ENCODE measurements around the gene PPP1CC.
A peak's percentile ranks its signal among the peaks of the same experiment; 100 is the strongest.

Gene PPP1CC

DNA sequence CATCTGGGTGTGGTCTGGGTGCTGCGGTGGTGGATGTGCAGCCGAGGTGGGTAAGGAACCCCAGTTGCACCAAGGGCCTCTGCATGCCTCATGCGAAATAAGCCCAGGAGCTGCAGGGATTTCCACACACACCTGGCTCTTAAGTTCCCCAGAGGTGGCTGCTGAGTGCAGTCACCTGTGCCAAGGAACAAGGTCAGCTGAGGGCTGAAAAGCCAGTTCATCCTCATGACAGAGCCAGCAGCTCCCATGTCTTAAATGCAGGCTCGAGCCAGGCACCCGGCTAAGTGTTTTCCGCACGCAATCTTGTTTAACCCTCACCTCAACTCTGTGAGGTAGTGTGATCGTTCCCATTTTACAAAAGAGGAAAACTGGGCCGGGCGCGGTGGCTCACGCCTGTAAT, 63.5 kb downstream of the PPP1CC start:
- Histone ChIP-seq H3K18ac (ENCODE audit: low read length) (no peak overlapping the region), H3K4ac (ENCODE audit: low read length) (no peak overlapping the region), H3K9ac (ENCODE audit: low read depth, low read length, poor library complexity) (no peak overlapping the region), H2BK120ac (ENCODE audit: low read depth, low read length) (no peak overlapping the region), H3K4me2 (ENCODE audit: insufficient read depth, low read length, poor library complexity, severe bottlenecking) (no peak overlapping the region), H3K4me3 (ENCODE audit: low read length in 2 of 2) (peak overlapping the region in 1 of 2 donors; percentile 6), H3K79me1 (ENCODE audit: low read depth, low read length) (no peaks in the 10 kb centered on the region), H3K23ac (ENCODE audit: low read depth, low read length, poor library complexity) (no peak overlapping the region), H3K9me3 (replicated peaks in 1 of 2; ENCODE audit: control insufficient read depth in 2 of 2, insufficient read depth in 1 of 2, low read depth in 1 of 2, low read length in 2 of 2) (no peaks in the 10 kb centered on the region), H3K27me3 (ENCODE audit: control insufficient read depth in 3 of 3, insufficient read depth in 3 of 3, low read depth in 1 of 3, low read length in 3 of 3) (peaks cover 0 to 3% (median 0%) of the 10 kb centered on the region in 3 experiments), H2BK12ac (ENCODE audit: low read length) (no peak overlapping the region), H2BK5ac (ENCODE audit: low read length) (no peak overlapping the region), H2AFZ (ENCODE audit: low read length) (no peak overlapping the region), H4K8ac (ENCODE audit: low read depth, low read length) (no peak overlapping the region), H3K4me1 (ENCODE audit: control insufficient read depth in 2 of 2, insufficient read depth in 1 of 2, low read depth in 1 of 2, low read length in 2 of 2) (peaks cover 0 to 2% of the 10 kb centered on the region in 2 donors), H3K27ac (replicated peaks; ENCODE audit: low read length) (no peak overlapping the region), H2AK5ac (ENCODE audit: low read depth, low read length) (no peak overlapping the region), H4K91ac (ENCODE audit: low read depth, low read length, poor library complexity) (no peak overlapping the region), H3K36me3 (replicated peaks in 1 of 2; ENCODE audit: control insufficient read depth in 2 of 2, insufficient read depth in 2 of 2, low read length in 2 of 2) (no peaks in the 10 kb centered on the region), H2BK15ac (ENCODE audit: low read length) (no peak overlapping the region), H3K14ac (ENCODE audit: low read length) (no peak overlapping the region)
- no peak for DNase-seq (ENCODE audit: low spot score)
- WGBS, 2 donors (ENCODE audit: extremely low coverage in 2 of 2, insufficient read length in 2 of 2, insufficient replicate concordance in 1 of 2): no CpG with 5 or more reads among the region's 12 CpGs

- Histone ChIP-seq H3K14ac (ENCODE audit: low read length) (no peak overlapping the region), H3K79me1 (ENCODE audit: low read depth, low read length) (no peaks in the 10 kb centered on the region), H2BK12ac (ENCODE audit: low read length) (no peak overlapping the region), H3K9ac (ENCODE audit: low read depth, low read length, poor library complexity) (no peak overlapping the region), H4K8ac (ENCODE audit: low read depth, low read length) (no peak overlapping the region), H3K4me1 (ENCODE audit: control insufficient read depth in 2 of 2, insufficient read depth in 1 of 2, low read depth in 1 of 2, low read length in 2 of 2) (peaks cover 0 to 2% of the 10 kb centered on the region in 2 donors), H3K9me3 (replicated peaks in 1 of 2; ENCODE audit: control insufficient read depth in 2 of 2, insufficient read depth in 1 of 2, low read depth in 1 of 2, low read length in 2 of 2) (no peaks in the 10 kb centered on the region), H2AK5ac (ENCODE audit: low read depth, low read length) (peak overlapping the region; percentile 24), H2AFZ (ENCODE audit: low read length) (no peak overlapping the region), H3K27me3 (ENCODE audit: control insufficient read depth in 3 of 3, insufficient read depth in 3 of 3, low read depth in 1 of 3, low read length in 3 of 3) (peaks cover 0 to 3% (median 0%) of the 10 kb centered on the region in 3 experiments), H3K18ac (ENCODE audit: low read length) (no peak overlapping the region), H2BK5ac (ENCODE audit: low read length) (no peak overlapping the region), H3K4me3 (ENCODE audit: low read length in 2 of 2) (no peak overlapping the region), H3K23ac (ENCODE audit: low read depth, low read length, poor library complexity) (no peak overlapping the region), H4K91ac (ENCODE audit: low read depth, low read length, poor library complexity) (no peak overlapping the region), H3K36me3 (replicated peaks in 1 of 2; ENCODE audit: control insufficient read depth in 2 of 2, insufficient read depth in 2 of 2, low read length in 2 of 2) (no peaks in the 10 kb centered on the region), H3K4me2 (ENCODE audit: insufficient read depth, low read length, poor library complexity, severe bottlenecking) (no peak overlapping the region), H3K27ac (replicated peaks; ENCODE audit: low read length) (no peak overlapping the region), H3K4ac (ENCODE audit: low read length) (no peak overlapping the region), H2BK120ac (ENCODE audit: low read depth, low read length) (no peak overlapping the region), H2BK15ac (ENCODE audit: low read length) (no peak overlapping the region)
- WGBS, 2 donors (ENCODE audit: extremely low coverage in 2 of 2, insufficient read length in 2 of 2, insufficient replicate concordance in 1 of 2): no CpG with 5 or more reads among the region's 4 CpGs
- no peak for DNase-seq (ENCODE audit: low spot score)
Measured at GRCh38 chr12:110677982-110678381, 64.7 kb downstream of the PPP1CC start.

DNA sequence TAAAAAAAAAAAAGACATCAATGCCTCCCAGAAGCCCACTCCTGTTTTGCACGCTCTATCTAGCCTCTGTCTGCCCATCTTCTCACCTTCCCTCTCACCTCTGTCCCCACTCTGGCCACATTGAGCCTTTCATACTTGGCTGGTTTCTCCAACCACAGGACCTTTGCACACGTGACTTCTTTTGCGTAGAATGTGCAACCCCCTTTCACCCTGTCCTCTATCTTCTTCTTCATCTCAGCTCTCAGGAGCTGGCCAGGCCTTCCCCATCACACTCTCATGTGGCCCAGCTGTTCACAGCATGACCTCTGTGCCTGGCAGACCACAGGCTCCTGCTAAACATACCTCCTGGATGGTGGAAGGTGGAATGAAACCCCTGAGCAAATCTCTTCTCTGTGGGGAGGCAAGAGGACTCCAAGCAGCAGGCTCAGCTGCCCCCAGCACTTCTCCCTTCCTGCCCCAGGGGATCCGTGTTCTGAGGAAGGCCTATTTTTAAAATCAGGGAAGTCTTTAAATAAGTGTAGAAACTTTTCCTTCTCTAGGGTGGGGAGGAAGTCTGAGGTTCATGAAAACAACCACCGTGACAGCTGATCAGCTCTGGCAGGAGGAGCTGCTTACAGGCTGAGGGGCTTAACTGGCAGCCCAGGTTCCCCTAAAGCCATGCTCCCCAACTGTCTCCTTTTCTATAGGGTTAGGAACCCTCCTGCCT, 65.3 kb downstream of the PPP1CC start:
- Histone ChIP-seq H3K9ac (ENCODE audit: low read depth, low read length, poor library complexity) (no peak overlapping the region), H3K4ac (ENCODE audit: low read length) (no peak overlapping the region), H3K23ac (ENCODE audit: low read depth, low read length, poor library complexity) (peak overlapping the region; percentile 71), H2BK12ac (ENCODE audit: low read length) (no peak overlapping the region), H3K4me3 (ENCODE audit: low read length in 2 of 2) (no peak overlapping the region), H2BK5ac (ENCODE audit: low read length) (no peak overlapping the region), H3K9me3 (replicated peaks in 1 of 2; ENCODE audit: control insufficient read depth in 2 of 2, insufficient read depth in 1 of 2, low read depth in 1 of 2, low read length in 2 of 2) (no peaks in the 10 kb centered on the region), H3K27ac (replicated peaks; ENCODE audit: low read length) (no peak overlapping the region), H3K18ac (ENCODE audit: low read length) (no peak overlapping the region), H3K79me1 (ENCODE audit: low read depth, low read length) (no peaks in the 10 kb centered on the region), H4K8ac (ENCODE audit: low read depth, low read length) (no peak overlapping the region), H2BK120ac (ENCODE audit: low read depth, low read length) (no peak overlapping the region), H3K4me1 (ENCODE audit: control insufficient read depth in 2 of 2, insufficient read depth in 1 of 2, low read depth in 1 of 2, low read length in 2 of 2) (peaks cover 0 to 2% of the 10 kb centered on the region in 2 donors), H2BK15ac (ENCODE audit: low read length) (no peak overlapping the region), H3K27me3 (ENCODE audit: control insufficient read depth in 3 of 3, insufficient read depth in 3 of 3, low read depth in 1 of 3, low read length in 3 of 3) (peaks cover 0 to 3% (median 0%) of the 10 kb centered on the region in 3 experiments), H4K91ac (ENCODE audit: low read depth, low read length, poor library complexity) (no peak overlapping the region), H3K14ac (ENCODE audit: low read length) (no peak overlapping the region), H3K4me2 (ENCODE audit: insufficient read depth, low read length, poor library complexity, severe bottlenecking) (no peak overlapping the region), H2AK5ac (ENCODE audit: low read depth, low read length) (peak overlapping the region; percentile 24), H3K36me3 (replicated peaks in 1 of 2; ENCODE audit: control insufficient read depth in 2 of 2, insufficient read depth in 2 of 2, low read length in 2 of 2) (no peaks in the 10 kb centered on the region), H2AFZ (ENCODE audit: low read length) (no peak overlapping the region)
- DNase-seq (ENCODE audit: low spot score): no peak
- WGBS, 2 donors (ENCODE audit: extremely low coverage in 2 of 2, insufficient read length in 2 of 2, insufficient replicate concordance in 1 of 2): no CpG with 5 or more reads among the region's 5 CpGs

DNA sequence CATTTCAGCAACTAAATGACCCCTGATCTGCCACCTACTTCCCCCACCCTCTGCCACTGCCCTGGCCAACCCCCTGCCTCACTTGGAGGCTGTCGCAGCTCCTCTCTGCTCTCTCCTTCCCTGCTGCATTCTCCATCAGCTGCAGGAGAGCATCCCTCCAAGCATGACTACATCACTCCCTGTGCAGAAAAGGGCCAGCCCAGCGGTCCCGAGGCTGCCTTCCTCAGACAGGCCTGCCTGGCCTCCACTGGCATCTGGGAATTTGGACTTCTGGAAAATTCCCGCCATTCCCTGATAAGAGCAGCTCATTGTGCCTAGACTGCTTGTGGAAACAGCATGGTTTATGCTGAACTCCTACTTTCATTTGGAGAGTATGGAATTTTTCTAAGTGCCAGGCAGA, 66.5 kb downstream of the PPP1CC start:
- H3K79me1 ChIP-seq (ENCODE audit: low read depth, low read length): no peaks in the 10 kb centered on the region
- H4K8ac ChIP-seq (ENCODE audit: low read depth, low read length): no peak overlapping the region
- no peak overlapping the region for H3K4me2 ChIP-seq (ENCODE audit: insufficient read depth, low read length, poor library complexity, severe bottlenecking)
- H2BK120ac ChIP-seq (ENCODE audit: low read depth, low read length): no peak overlapping the region
- no peaks in the 10 kb centered on the region for H3K27me3 ChIP-seq (ENCODE audit: control insufficient read depth in 3 of 3, insufficient read depth in 3 of 3, low read depth in 1 of 3, low read length in 3 of 3)
- no peaks in the 10 kb centered on the region for H3K9me3 ChIP-seq (replicated peaks in 1 of 2; ENCODE audit: control insufficient read depth in 2 of 2, insufficient read depth in 1 of 2, low read depth in 1 of 2, low read length in 2 of 2)
- no peaks in the 10 kb centered on the region for H3K36me3 ChIP-seq (replicated peaks in 1 of 2; ENCODE audit: control insufficient read depth in 2 of 2, insufficient read depth in 2 of 2, low read length in 2 of 2)
- no peak overlapping the region for H2BK12ac ChIP-seq (ENCODE audit: low read length)
- H3K27ac ChIP-seq (replicated peaks; ENCODE audit: low read length): no peak overlapping the region
- WGBS, 2 donors (ENCODE audit: extremely low coverage in 2 of 2, insufficient read length in 2 of 2, insufficient replicate concordance in 1 of 2): no CpG with 5 or more reads among the region's 4 CpGs
- no peak overlapping the region for H2BK5ac ChIP-seq (ENCODE audit: low read length)
- no peak for DNase-seq (ENCODE audit: low spot score)
- H3K14ac ChIP-seq (ENCODE audit: low read length): no peak overlapping the region
- H2AK5ac ChIP-seq (ENCODE audit: low read depth, low read length): no peak overlapping the region
- H3K4me1 ChIP-seq (ENCODE audit: control insufficient read depth in 2 of 2, insufficient read depth in 1 of 2, low read depth in 1 of 2, low read length in 2 of 2): peaks cover 0 to 2% of the 10 kb centered on the region in 2 donors
- no peak overlapping the region for H3K4ac ChIP-seq (ENCODE audit: low read length)
- no peak overlapping the region for H4K91ac ChIP-seq (ENCODE audit: low read depth, low read length, poor library complexity)
- no peak overlapping the region for H2AFZ ChIP-seq (ENCODE audit: low read length)
- H3K4me3 ChIP-seq (ENCODE audit: low read length in 2 of 2): peak overlapping the region in 1 of 2 donors; percentile 48
- H3K9ac ChIP-seq (ENCODE audit: low read depth, low read length, poor library complexity): no peak overlapping the region
- no peak overlapping the region for H2BK15ac ChIP-seq (ENCODE audit: low read length)
- H3K23ac ChIP-seq (ENCODE audit: low read depth, low read length, poor library complexity): no peak overlapping the region
- H3K18ac ChIP-seq (ENCODE audit: low read length): no peak overlapping the region
